Fibroblast of lung (primary cell): ENCODE data around the gene CAMTA1. TPM values are rescaled to one million over a fixed set of nuclear protein-coding genes. Genes with fewer than 3 reads are reported as not detected.

ENCODE experiments used
- DNase-seq, 2 donors: peaks; one replicate each; pipeline versions ENCODE4 v3.0.0 to v3.0.0-alpha.2; 2010; ENCODE audit warnings: low read depth in 2 of 2
- H2AFZ ChIP-seq: 2 replicates; pipeline ENCODE4 v1.5.1; 2012; ENCODE audit warnings: low read length, control low read depth, inconsistent platforms
- H3K27ac ChIP-seq: 2 replicates; pipeline ENCODE4 v1.5.1; 2011; ENCODE audit warnings: low read length, control low read depth; ENCODE audit not compliant: insufficient read depth
- H3K27me3 ChIP-seq: 2 replicates; pipeline ENCODE4 v1.5.1; 2011; ENCODE audit warnings: mild to moderate bottlenecking, low read length; ENCODE audit not compliant: control insufficient read depth, insufficient read depth
- H3K36me3 ChIP-seq: 2 replicates; pipeline ENCODE4 v1.5.1; 2011; ENCODE audit warnings: low read length; ENCODE audit not compliant: control insufficient read depth, insufficient read depth
- H3K4me1 ChIP-seq: 2 replicates; pipeline ENCODE4 v1.5.1; 2011; ENCODE audit warnings: low read length; ENCODE audit not compliant: control insufficient read depth, insufficient read depth; ENCODE audit errors: extremely low read depth
- H3K4me2 ChIP-seq: 2 replicates; pipeline ENCODE4 v1.5.1; 2011; ENCODE audit warnings: low read length, control low read depth; ENCODE audit not compliant: insufficient read depth; ENCODE audit errors: extremely low read depth
- H3K4me3 ChIP-seq, 4 experiments: fragments of 200-600 bp in 1 of 4; sonication (generic) in 1 of 4; replicated peaks in 1 of 4; 2 replicates each; pipeline ENCODE4 v1.5.1; 2011 to 2016; ENCODE audit warnings: low read length in 4 of 4, low read depth in 3 of 4, mild to moderate bottlenecking in 3 of 4, control low read depth in 2 of 4, inconsistent platforms in 1 of 4, mixed read lengths in 1 of 4; ENCODE audit not compliant: insufficient read depth in 1 of 4; ENCODE audit errors: control extremely low read depth in 1 of 4
- H3K79me2 ChIP-seq: 2 replicates; pipeline ENCODE4 v1.5.1; 2012; ENCODE audit warnings: mild to moderate bottlenecking, low read length, inconsistent platforms; ENCODE audit not compliant: control insufficient read depth, insufficient read depth
- H3K9ac ChIP-seq: 2 replicates; pipeline ENCODE4 v1.5.1; 2011; ENCODE audit warnings: mild to moderate bottlenecking, low read length, control low read depth; ENCODE audit not compliant: insufficient read depth
- H3K9me3 ChIP-seq: 2 replicates; pipeline ENCODE4 v1.5.1; 2012; ENCODE audit warnings: low read depth, low read length; ENCODE audit not compliant: control insufficient read depth, insufficient read depth
- H4K20me1 ChIP-seq: 2 replicates; pipeline ENCODE4 v1.5.1; 2011; ENCODE audit warnings: low read length; ENCODE audit not compliant: control insufficient read depth, insufficient read depth; ENCODE audit errors: extremely low read depth
- EZH2 ChIP-seq: IDR thresholded peaks from 2 replicates; pipeline ENCODE4 v1.5.1; 2012; ENCODE audit warnings: low read length, control low read depth, mild to moderate bottlenecking; ENCODE audit errors: missing control alignments
- polyA plus RNA-seq, 2 donors: library from polyadenylated mRNA; depleted of rRNA in 1 of 2; stranded (reverse) in 1 of 2; unstranded in 1 of 2; fragments of >200 nt; gene quantifications; 2 replicates each; pipeline ENCODE4 v1.2.1, GENCODE V29; 2011 to 2012; ENCODE audit warnings: missing spikeins in 1 of 2
- total RNA-seq: library from RNA; depleted of rRNA; stranded (reverse); fragments of >200 nt; gene quantifications from 2 replicates; pipeline ENCODE4 v1.2.1, GENCODE V29; 2014
- TF ChIP-seq, protein P1 (sequence below), 2 donors: IDR thresholded peaks in 1 of 2; conservative IDR thresholded peaks in 1 of 2; 1 replicate in 1 of 2; 2 replicates in 1 of 2; pipeline ENCODE4 v1.5.1; 2011 to 2012; ENCODE audit warnings: low read length in 2 of 2, control low read depth in 1 of 2, inconsistent platforms in 1 of 2, low read depth in 1 of 2, mild to moderate bottlenecking in 1 of 2

The CAMTA1 gene
- total and polyA plus RNA-seq, 2 donors (not counting 1 experiment from before 2014, with no cell fraction given), result 47.6 to 86.0 TPM

DNA sequence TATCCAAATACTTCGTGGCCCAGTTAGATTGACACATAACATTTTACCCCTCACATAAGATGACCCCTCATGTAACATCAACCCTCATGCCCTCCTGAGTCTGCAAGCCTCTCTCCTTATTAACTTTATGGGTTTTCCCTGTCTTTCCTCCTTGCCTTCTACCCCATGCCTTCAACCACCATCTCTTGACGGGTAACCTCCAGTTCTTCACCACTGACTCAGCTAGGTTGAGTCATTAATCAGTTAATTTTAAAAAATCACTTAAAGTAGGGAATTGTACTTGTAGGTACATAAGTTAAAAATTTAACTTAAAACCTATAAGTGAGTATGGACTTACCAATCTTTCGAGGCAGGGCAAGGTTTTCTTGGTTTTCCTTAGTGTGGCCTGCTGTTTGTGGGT lies 330.7 kb downstream of the CAMTA1 start:
- Histone ChIP-seq H3K9ac (no peak overlapping the region), H4K20me1 (no peaks in the 10 kb centered on the region), H3K4me1 (peaks cover 3% of the 10 kb centered on the region), H3K27me3 (no peaks in the 10 kb centered on the region), H3K9me3 (no peaks in the 10 kb centered on the region), H3K4me2 (no peak overlapping the region), H3K4me3 (no peak overlapping the region), H3K79me2 (no peaks in the 10 kb centered on the region), H3K27ac (no peak overlapping the region), H3K36me3 (no peaks in the 10 kb centered on the region), H2AFZ (no peak overlapping the region)
- no peak for TF ChIP-seq EZH2
- TF ChIP-seq, protein P1, sequence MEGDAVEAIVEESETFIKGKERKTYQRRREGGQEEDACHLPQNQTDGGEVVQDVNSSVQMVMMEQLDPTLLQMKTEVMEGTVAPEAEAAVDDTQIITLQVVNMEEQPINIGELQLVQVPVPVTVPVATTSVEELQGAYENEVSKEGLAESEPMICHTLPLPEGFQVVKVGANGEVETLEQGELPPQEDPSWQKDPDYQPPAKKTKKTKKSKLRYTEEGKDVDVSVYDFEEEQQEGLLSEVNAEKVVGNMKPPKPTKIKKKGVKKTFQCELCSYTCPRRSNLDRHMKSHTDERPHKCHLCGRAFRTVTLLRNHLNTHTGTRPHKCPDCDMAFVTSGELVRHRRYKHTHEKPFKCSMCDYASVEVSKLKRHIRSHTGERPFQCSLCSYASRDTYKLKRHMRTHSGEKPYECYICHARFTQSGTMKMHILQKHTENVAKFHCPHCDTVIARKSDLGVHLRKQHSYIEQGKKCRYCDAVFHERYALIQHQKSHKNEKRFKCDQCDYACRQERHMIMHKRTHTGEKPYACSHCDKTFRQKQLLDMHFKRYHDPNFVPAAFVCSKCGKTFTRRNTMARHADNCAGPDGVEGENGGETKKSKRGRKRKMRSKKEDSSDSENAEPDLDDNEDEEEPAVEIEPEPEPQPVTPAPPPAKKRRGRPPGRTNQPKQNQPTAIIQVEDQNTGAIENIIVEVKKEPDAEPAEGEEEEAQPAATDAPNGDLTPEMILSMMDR (conservative IDR thresholded peaks at IDR 0.05 in 1 of 2, IDR thresholded peaks at IDR 0.05 in 1 of 2; ENCODE audit: low read depth in 1 of 2, low read length in 2 of 2), result no peak
- DNase-seq, result no peak

DNA sequence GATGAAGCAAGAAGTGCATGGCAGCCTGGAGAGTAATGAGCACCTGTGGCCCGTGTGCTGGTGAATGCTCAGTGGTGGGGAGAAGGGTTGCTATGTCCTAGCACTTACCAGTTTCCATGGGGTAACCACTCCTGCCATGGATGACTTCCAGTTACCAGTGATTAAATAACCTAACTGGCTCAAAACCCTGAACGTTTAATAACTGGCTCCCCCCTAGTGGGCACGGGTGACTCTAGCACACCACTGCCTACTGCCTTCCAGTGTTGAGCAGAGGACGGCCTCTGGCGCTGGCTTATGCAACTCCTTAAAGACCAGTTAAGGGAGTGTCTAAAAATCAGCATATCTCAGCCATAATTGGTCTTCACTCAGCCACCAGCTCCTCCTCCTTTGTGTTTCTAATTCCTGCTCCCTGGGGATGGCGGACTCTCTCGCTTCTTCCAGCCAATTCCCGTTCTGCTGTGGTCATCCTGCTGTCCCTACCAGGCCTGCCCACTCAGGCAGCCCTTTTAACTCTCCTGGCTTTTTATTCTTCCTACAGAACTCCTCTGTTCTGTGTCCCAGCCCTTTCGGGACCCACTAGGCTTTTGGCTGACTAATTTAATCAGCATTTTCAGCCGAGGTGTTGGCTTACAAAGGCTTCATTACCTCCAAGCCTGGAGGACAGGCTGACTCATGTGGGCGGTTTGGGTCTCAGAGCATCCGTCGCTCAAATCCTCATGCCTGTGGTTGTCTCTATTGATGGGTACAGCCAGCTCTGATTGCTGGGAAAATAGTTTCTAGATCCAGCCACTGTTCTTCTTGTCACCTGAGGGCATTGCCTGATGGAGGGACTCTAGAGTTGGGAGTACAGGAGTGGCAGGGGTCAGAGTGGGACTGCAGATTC lies 332.4 kb downstream of the CAMTA1 start:
- no peaks in the 10 kb centered on the region for H3K27me3 ChIP-seq
- H3K9ac ChIP-seq, result peak overlapping the region; percentile 0
- H3K4me2 ChIP-seq, result peak overlapping the region; percentile 75
- no peaks in the 10 kb centered on the region for H4K20me1 ChIP-seq
- TF ChIP-seq EZH2, result no peak
- TF ChIP-seq, protein P1 (conservative IDR thresholded peaks at IDR 0.05 in 1 of 2, IDR thresholded peaks at IDR 0.05 in 1 of 2; ENCODE audit: low read depth in 1 of 2, low read length in 2 of 2), result peak; percentile 40 to 46
- no peaks in the 10 kb centered on the region for H3K9me3 ChIP-seq
- DNase-seq, result peak; percentile 84 to 98
- peak overlapping the region in 3 of 4 experiments; percentile 4 to 39 (median 22) for H3K4me3 ChIP-seq
- H3K4me1 ChIP-seq, result peaks cover 3% of the 10 kb centered on the region
- peak overlapping the region; percentile 64 for H2AFZ ChIP-seq
- no peaks in the 10 kb centered on the region for H3K79me2 ChIP-seq
- H3K27ac ChIP-seq, result peak overlapping the region; percentile 26
- H3K36me3 ChIP-seq, result no peaks in the 10 kb centered on the region

DNA sequence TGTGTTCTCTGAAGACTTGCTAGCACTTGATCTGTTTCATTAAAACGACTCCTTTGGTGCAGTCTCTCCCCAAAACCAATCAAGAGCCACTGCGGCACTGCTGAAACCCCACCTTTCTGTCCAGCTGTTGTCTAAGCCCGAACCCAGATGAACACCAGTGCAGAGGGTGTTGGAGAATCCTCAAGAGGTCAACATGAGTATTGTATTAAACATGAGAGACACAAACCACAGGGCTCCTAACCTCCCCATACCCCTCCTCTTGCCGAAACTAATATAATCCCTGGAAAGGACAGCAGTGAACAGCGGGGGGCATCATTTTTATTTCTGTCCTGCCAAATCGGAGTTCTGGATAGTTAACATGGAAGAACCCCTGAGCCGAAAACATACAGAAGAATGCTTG lies 333.9 kb downstream of the CAMTA1 start:
- no peak overlapping the region for H2AFZ ChIP-seq
- no peak overlapping the region for H3K4me3 ChIP-seq
- H3K9me3 ChIP-seq, result no peaks in the 10 kb centered on the region
- no peak overlapping the region for H3K27ac ChIP-seq
- H4K20me1 ChIP-seq, result no peaks in the 10 kb centered on the region
- DNase-seq, result no peak
- no peaks in the 10 kb centered on the region for H3K27me3 ChIP-seq
- no peak overlapping the region for H3K4me2 ChIP-seq
- H3K9ac ChIP-seq, result no peak overlapping the region
- H3K4me1 ChIP-seq, result peaks cover 3% of the 10 kb centered on the region
- no peaks in the 10 kb centered on the region for H3K79me2 ChIP-seq
- no peaks in the 10 kb centered on the region for H3K36me3 ChIP-seq
- no peak for TF ChIP-seq EZH2
- TF ChIP-seq, protein P1 (conservative IDR thresholded peaks at IDR 0.05 in 1 of 2, IDR thresholded peaks at IDR 0.05 in 1 of 2; ENCODE audit: low read depth in 1 of 2, low read length in 2 of 2), result no peak
